NCI-H2171 treated with DMSO at 0.1 percent for 48 hours (cell line): ENCODE measurements around the gene PTPRT.
"Not testable (repeated sequence)": the region's sequence is repeated elsewhere in the genome, so short reads cannot be mapped to it uniquely, and the experiment has no call there.

Experiments
- DNase-seq: peaks from one replicate; lab custom pipeline; 2025; lab: John Stamatoyannopoulos, UW

The PTPRT gene

GRCh38 chr20:42910808-42911207, 278.9 kb downstream of the PTPRT start:
- DNase-seq, result not testable (repeated sequence)

DNA sequence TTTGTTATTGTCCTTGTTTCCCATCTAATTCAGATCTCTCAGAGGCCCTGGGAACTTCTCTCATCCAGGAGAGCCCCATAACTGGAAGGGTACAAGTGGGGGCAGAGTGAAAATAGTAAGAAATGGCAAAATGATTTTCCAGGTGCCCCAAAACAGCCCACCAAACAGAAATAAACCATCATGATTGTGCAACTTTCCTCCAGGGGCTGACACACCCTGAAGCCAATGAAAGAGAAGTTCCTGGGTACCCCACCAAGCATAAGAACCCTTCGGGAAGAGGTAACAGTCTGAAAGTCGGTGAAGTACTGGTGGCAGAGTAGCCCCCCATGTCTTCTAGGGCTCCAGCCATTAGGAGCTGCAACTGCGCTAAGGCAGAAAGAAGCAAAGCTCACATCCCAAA, 282.0 kb downstream of the PTPRT start:
- DNase-seq, result no peak

- DNase-seq, result no peak
Observed at GRCh38 chr20:42906120-42906519, 283.6 kb downstream of the PTPRT start.

GRCh38 chr20:42902509-42902908, 287.2 kb downstream of the PTPRT start:
- DNase-seq, result no peak

DNA sequence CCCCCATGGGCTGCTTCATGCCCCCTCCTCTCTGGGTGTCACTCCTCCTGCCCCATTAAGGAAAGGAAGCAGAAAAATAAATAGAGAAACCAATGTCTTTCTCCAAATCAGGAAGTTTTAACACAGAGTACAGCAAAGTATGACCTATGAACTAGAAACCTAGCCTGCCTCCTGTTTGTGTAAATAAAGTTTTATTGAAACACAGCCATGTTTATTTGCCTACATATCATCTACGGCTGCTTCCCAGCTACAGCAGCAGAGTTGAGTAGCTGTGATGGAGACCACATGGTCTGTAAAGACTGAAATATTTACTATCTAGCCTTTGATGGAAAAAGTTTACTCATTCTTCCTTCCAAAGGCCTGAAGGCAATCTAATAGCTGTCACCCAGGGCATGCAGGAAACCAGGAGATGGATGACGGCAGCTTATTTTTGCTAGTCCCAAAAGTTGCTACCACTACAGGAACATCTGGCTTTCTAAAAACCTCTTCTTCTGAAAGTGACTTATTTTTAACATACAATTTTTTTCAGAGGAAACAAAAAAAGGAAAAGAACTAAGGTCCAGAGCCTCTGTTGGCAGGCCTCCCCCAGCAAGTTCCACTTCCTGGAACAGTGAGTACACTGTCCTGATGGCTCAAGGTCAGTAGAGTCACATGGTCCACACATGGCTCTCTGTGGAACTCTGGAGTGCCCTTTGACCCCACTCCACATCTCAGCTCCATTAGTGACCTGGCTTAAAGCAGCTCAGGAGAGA, 287.8 kb downstream of the PTPRT start:
- DNase-seq, result no peak

- not testable (repeated sequence) for DNase-seq
Observed at GRCh38 chr20:42900764-42901163, 288.9 kb downstream of the PTPRT start.

- DNase-seq, result no peak
Observed at GRCh38 chr20:42895020-42895419, 294.7 kb downstream of the PTPRT start.

- no peak for DNase-seq
Observed at GRCh38 chr20:42894483-42894882, 295.2 kb downstream of the PTPRT start.

GRCh38 chr20:42889517-42889916, 300.2 kb downstream of the PTPRT start:
- DNase-seq, result no peak

DNA sequence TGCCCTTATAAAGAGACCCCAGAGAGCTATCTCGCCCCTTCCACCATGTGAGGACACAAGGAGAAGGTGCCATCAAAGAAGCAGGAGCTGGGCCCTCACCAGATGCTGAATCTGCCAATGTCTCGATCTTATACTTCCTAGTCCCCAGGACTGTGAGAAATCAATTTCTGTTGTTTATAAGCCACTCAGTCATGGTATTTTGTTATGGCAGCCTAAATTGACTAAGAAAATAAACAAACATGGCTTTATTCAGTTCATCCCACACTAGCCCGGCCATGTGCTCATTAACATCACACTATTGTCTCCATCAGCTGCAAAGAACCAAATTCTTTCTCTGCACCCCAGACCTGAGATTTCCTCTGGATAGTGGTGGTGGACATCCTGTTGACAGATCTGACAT, 302.4 kb downstream of the PTPRT start:
- DNase-seq, result no peak

GRCh38 chr20:42886801-42887200, 302.9 kb downstream of the PTPRT start:
- DNase-seq, result no peak

GRCh38 chr20:42886046-42886445, 303.7 kb downstream of the PTPRT start:
- DNase-seq, result no peak

DNA sequence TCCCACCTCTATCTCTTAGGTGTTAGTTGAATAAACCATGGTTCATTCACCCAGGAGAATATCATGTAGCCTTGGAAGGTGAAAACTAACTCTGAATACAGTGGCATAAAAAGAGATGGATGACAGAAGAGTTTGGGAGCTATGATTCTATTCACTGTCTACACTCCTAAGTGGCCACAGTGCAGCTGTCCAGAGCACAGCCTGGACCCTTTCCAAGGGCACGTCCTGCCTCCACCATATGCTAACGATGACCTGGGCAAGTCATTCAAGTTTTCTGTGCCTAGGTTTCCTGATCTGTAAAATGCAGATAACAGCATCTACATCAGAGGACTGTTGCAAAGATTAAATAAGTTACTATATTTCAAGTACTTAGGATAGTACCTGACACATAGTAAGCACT, 314.1 kb downstream of the PTPRT start:
- no peak for DNase-seq

DNA sequence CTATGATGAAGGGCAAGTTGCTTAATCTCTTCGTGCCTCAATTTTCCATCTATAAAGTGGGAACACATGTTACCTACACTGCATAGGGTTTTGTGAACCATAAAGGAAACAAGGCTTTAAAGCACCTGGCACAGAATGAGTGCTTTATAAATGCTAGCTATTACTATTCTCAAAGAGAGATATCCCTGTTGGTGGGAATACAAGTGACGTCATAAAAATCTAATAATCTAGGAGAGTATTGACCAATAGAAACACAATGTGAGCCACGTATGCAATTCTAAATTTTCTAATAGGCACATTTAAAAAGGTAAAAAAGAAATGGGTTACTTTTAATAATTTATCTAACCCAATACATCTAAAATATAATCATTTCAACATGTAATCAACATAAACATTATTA, 316.4 kb downstream of the PTPRT start:
- DNase-seq, result no peak

- no peak for DNase-seq
Observed at GRCh38 chr20:42864116-42864515, 325.6 kb downstream of the PTPRT start.

DNA sequence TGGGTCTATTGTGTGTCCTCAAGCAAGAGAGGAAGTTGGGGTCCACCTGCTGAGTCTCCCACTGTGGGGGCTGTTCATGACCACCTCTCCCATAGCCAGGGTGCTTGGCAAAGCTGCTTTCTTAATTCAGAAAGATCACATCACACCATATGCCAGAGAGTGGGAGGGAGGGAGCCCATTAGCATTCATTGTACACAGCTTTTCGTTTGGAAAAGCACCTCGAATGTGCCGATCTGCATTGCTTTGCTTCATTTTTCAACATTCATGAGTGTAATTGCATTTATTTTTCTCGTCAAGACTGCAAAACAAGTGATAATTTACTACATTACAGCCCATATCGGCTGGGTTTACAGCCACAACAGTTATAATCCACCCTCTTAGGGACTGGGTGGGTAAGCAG, 327.3 kb downstream of the PTPRT start:
- no peak for DNase-seq

DNA sequence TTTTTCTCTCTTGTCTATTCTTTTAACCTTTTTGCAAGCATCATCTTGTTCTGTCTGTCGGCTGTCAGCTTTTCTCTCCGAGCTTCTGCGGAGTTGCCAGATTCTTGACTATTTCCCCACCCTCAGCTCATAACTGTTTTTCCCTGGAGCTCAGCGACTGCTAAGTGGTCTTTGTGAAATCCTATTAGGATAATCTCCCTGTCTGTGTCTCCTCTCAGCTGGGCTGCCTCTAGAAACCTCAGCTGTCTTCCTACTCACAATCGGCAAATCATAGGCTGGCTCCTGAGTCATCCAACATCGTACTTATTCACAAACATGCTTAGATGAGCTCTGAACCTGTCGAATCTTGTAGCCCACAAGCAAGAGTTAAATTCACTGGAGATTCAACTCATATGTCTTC, 332.3 kb downstream of the PTPRT start:
- DNase-seq, result no peak

DNA sequence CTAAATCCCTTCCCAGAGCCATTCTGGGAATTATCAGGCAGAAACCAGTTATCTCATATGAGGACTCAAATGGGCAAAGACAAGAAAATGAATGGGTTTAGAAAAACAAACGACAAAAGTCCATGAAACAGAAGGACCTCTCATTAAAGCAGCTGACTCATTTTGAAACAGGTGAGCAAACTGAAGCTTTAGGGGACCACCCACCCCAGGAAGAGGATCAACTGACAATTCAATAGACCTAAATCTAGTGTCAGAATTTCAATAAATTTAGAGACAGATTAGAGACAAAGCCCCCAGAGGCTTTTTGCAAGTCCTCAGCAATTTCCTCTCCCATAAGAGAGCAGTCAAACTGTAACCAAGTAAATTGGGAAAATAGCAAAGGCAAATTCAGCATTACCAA, 333.8 kb downstream of the PTPRT start:
- no peak for DNase-seq

DNA sequence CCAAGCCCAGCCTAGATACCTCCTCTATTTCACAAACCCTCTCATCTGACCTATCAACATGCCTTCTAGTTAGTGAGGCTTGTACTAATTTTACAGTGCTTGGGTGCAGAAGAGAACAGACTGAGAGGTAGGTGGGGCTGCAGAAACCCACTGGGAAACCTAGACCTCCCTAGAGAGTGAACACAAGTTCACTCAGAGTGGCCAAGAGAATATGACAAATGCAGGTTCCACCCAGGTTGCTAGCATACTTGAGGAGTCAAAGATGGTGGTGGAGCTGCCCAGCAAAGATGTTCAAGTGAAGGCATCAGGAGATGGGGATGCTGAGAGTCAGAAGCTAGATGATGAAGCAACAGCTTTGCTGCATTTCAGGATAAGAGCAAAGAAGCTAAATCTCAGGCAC, 337.0 kb downstream of the PTPRT start:
- DNase-seq, result no peak

GRCh38 chr20:42846784-42847490, 342.8 kb downstream of the PTPRT start:
- no peak for DNase-seq

- DNase-seq, result no peak
Observed at GRCh38 chr20:42844751-42845150, 345.0 kb downstream of the PTPRT start.

GRCh38 chr20:42837456-42837855, 352.2 kb downstream of the PTPRT start:
- no peak for DNase-seq

DNA sequence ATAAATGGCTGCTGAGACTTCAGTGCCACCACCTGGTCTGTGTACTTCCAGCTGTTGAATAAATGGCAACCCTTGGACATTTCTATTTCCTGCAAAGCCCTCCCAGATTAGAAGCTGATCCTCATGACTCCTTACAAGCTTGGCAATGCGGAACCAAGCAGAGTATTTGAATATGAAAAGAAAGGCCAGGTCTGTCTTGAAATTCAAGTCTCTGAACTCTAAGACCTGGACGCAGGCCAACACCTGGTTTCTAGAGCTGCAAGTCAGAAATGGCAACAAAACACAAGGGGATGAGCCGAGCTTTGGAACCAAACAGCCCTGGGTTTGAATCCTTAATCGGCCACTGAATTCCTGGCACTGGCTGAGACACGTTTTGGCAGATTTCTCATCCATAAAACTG, 353.4 kb downstream of the PTPRT start:
- DNase-seq, result no peak

- no peak for DNase-seq
Observed at GRCh38 chr20:42807876-42808275, 381.8 kb downstream of the PTPRT start.
